ENCODE data around the gene CRYL1. TPM values are rescaled to one million over a fixed set of nuclear protein-coding genes. Genes with fewer than 3 reads are reported as not detected.

Gene CRYL1
- polyA plus RNA-seq, 2 of the 4 experiments (the other 2 are of a cell fraction), result 4.1 to 17.4 TPM

DNA sequence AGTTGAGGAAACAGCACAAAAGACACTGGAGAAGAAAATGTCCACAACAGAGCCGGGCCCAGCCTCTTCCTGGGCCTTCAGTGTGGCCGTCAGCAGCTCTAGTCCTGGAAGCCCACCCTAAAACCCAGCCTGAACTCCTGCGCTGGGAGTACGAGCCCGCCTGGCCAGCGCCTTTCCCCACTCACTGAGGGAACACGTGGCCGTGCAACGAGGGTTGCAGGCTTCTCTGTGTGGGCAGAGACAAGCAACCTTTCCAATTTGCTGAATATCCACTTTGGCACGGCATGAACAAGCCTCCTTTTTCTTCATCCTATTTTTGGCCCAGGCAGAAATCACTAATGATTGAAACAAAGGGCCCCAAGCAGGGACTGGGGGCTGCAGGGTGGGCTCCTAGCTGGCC lies 89.2 kb downstream of the CRYL1 start:
- no peaks in the 10 kb centered on the region for H3K4me1 ChIP-seq
- TF ChIP-seq, protein P1, sequence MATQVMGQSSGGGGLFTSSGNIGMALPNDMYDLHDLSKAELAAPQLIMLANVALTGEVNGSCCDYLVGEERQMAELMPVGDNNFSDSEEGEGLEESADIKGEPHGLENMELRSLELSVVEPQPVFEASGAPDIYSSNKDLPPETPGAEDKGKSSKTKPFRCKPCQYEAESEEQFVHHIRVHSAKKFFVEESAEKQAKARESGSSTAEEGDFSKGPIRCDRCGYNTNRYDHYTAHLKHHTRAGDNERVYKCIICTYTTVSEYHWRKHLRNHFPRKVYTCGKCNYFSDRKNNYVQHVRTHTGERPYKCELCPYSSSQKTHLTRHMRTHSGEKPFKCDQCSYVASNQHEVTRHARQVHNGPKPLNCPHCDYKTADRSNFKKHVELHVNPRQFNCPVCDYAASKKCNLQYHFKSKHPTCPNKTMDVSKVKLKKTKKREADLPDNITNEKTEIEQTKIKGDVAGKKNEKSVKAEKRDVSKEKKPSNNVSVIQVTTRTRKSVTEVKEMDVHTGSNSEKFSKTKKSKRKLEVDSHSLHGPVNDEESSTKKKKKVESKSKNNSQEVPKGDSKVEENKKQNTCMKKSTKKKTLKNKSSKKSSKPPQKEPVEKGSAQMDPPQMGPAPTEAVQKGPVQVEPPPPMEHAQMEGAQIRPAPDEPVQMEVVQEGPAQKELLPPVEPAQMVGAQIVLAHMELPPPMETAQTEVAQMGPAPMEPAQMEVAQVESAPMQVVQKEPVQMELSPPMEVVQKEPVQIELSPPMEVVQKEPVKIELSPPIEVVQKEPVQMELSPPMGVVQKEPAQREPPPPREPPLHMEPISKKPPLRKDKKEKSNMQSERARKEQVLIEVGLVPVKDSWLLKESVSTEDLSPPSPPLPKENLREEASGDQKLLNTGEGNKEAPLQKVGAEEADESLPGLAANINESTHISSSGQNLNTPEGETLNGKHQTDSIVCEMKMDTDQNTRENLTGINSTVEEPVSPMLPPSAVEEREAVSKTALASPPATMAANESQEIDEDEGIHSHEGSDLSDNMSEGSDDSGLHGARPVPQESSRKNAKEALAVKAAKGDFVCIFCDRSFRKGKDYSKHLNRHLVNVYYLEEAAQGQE (IDR thresholded peaks at IDR 0.05), result no peak
- TF ChIP-seq SREBF2 (IDR thresholded peaks at IDR 0.05) (no peak), FOSB (CRISPR knock-in tag; IDR thresholded peaks at IDR 0.05) (no peak), NR3C1 (IDR thresholded peaks at IDR 0.05) (no peak), ESRRA (IDR thresholded peaks at IDR 0.05; ENCODE audit: borderline replicate concordance, low read length) (no peak), EP300 (IDR thresholded peaks at IDR 0.05) (no peak), TFCP2L1 (CRISPR knock-in tag; IDR thresholded peaks at IDR 0.05) (no peak), RCOR1 (IDR thresholded peaks at IDR 0.05; ENCODE audit: low read depth, low read length) (no peak), HOXB13 (CRISPR knock-in tag; IDR thresholded peaks at IDR 0.05; ENCODE audit: low read depth) (no peak)
- TF ChIP-seq, protein P2, sequence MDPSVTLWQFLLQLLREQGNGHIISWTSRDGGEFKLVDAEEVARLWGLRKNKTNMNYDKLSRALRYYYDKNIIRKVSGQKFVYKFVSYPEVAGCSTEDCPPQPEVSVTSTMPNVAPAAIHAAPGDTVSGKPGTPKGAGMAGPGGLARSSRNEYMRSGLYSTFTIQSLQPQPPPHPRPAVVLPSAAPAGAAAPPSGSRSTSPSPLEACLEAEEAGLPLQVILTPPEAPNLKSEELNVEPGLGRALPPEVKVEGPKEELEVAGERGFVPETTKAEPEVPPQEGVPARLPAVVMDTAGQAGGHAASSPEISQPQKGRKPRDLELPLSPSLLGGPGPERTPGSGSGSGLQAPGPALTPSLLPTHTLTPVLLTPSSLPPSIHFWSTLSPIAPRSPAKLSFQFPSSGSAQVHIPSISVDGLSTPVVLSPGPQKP (IDR thresholded peaks at IDR 0.05; ENCODE audit: low read depth, low read length), result no peak
- no peak overlapping the region for H3K4me2 ChIP-seq
- FAIRE-seq (no peak), DNase-seq (ENCODE audit: low read depth in 1 of 2, low spot score in 1 of 2) (no peak), ATAC-seq (no peak)
- H3K9me3 ChIP-seq, result no peaks in the 10 kb centered on the region
- H3K27ac ChIP-seq, result no peak overlapping the region
- 89% methylated on average over 10 of the region's 10 CpGs for WGBS (ENCODE audit: missing lambda C conversion rate)
- ChIA-PET POLR2A (no interaction called here), CTCF (no interaction called here)
- H3K4me3 ChIP-seq, result no peak overlapping the region

DNA sequence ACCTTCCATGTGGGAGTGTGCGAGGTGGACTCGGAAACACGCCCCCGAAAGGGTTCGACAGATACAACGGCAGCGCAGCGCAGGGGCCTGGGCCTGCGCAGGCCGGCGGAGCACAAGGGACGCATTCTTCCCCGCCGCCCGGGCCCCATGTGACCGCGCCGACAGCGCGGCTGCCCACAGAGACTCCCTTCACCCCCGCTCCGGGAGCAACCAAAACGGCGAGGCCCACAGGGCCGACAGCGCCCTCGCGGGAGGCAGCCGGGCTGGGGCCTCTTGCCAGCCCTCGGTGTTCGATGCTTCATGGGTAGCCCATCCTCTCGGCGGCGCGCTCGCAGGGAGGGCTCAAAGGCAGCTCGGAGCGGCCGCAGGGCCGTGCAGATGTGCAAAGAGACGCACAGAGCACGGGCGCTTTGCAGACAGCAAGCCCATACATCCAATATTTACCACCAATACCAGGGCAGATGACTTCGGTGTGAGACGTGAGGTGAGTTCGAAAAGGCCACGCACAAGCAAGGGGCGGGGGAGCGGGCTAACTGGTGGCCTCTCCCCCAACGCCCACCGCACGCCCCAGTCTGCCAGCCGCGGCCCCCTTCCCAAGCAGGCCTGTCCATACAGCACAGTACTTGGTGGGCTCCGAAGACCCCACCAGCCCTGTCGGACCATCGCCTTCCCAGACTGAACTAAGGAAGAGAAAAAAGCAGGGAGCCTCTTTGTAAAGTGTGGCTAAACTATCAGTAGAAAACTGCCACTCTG lies 89.9 kb downstream of the CRYL1 start:
- H3K4me3 ChIP-seq, result no peak overlapping the region
- POLR2A ChIA-PET, result no interaction called here
- TF ChIP-seq ZFP36 (IDR thresholded peaks at IDR 0.05; ENCODE audit: borderline replicate concordance, partially characterized antibody) (no peak), KDM5A (IDR thresholded peaks at IDR 0.05) (no peak), FOXS1 (CRISPR knock-in tag; IDR thresholded peaks at IDR 0.05) (no peak), HOXB13 (CRISPR knock-in tag; IDR thresholded peaks at IDR 0.05; ENCODE audit: low read depth) (no peak), FOSL2 (IDR thresholded peaks at IDR 0.05) (no peak), FOSL2 (CRISPR knock-in tag; IDR thresholded peaks at IDR 0.05) (no peak), FOSB (CRISPR knock-in tag; IDR thresholded peaks at IDR 0.05) (no peak), RFX5 (IDR thresholded peaks at IDR 0.05) (no peak), RCOR1 (IDR thresholded peaks at IDR 0.05; ENCODE audit: low read depth, low read length) (no peak), CEBPB (IDR thresholded peaks at IDR 0.05) (no peak), MAFK (IDR thresholded peaks at IDR 0.05; ENCODE audit: partially characterized antibody) (no peak), POLR2AphosphoS2 (conservative IDR thresholded peaks at IDR 0.05; ENCODE audit: low read length) (no peak), NPAS2 (CRISPR knock-in tag; IDR thresholded peaks at IDR 0.05; ENCODE audit: borderline replicate concordance) (no peak)
- TF ChIP-seq, protein P3, sequence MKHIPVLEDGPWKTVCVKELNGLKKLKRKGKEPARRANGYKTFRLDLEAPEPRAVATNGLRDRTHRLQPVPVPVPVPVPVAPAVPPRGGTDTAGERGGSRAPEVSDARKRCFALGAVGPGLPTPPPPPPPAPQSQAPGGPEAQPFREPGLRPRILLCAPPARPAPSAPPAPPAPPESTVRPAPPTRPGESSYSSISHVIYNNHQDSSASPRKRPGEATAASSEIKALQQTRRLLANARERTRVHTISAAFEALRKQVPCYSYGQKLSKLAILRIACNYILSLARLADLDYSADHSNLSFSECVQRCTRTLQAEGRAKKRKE (CRISPR knock-in tag; IDR thresholded peaks at IDR 0.05; ENCODE audit: low read depth), result no peak
- TF ChIP-seq, protein P4, sequence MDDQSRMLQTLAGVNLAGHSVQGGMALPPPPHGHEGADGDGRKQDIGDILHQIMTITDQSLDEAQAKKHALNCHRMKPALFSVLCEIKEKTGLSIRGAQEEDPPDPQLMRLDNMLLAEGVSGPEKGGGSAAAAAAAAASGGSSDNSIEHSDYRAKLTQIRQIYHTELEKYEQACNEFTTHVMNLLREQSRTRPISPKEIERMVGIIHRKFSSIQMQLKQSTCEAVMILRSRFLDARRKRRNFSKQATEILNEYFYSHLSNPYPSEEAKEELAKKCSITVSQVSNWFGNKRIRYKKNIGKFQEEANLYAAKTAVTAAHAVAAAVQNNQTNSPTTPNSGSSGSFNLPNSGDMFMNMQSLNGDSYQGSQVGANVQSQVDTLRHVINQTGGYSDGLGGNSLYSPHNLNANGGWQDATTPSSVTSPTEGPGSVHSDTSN (IDR thresholded peaks at IDR 0.05), result no peak
- TF ChIP-seq, protein P2 (IDR thresholded peaks at IDR 0.05; ENCODE audit: low read depth, low read length), result no peak
- TF ChIP-seq, protein P1 (IDR thresholded peaks at IDR 0.05), result no peak
- TF ChIP-seq, protein P5, sequence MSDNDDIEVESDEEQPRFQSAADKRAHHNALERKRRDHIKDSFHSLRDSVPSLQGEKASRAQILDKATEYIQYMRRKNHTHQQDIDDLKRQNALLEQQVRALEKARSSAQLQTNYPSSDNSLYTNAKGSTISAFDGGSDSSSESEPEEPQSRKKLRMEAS (IDR thresholded peaks at IDR 0.05), result no peak
- no peaks in the 10 kb centered on the region for H3K4me1 ChIP-seq
- DNase-seq (ENCODE audit: low read depth in 1 of 2, low spot score in 1 of 2) (no peak), FAIRE-seq (no peak), ATAC-seq (no peak)
- no peak overlapping the region for H3K4me2 ChIP-seq
- WGBS (ENCODE audit: missing lambda C conversion rate), result 92% methylated on average over 42 of the region's 57 CpGs
- CTCF ChIA-PET, result no interaction called here
- H3K27ac ChIP-seq, result no peak overlapping the region
- H3K9me3 ChIP-seq, result no peaks in the 10 kb centered on the region
